Uterus (tissue), 2 donors: ENCODE measurements around the gene GALNT15.

Experiments used
- CTCF ChIP-seq, 4 experiments: fragments of 200-600 bp in 2 of 4; fragments of 450-650 bp in 2 of 4; sonication (generic) in 2 of 4; IDR thresholded peaks; one replicate each; pipeline ENCODE4 v1.5.1; 2016 to 2019; ENCODE audit warnings: antibody characterized with exemption in 4 of 4, mild to moderate bottlenecking in 2 of 4, moderate library complexity in 1 of 4
- POLR2A ChIP-seq, 2 donors: fragments of 450-650 bp; IDR thresholded peaks; one replicate each; pipeline ENCODE4 v1.6.1; 2016; ENCODE audit warnings: antibody characterized with exemption in 2 of 2, mild to moderate bottlenecking in 1 of 2, moderate library complexity in 1 of 2

- no peak for TF ChIP-seq CTCF (IDR thresholded peaks at IDR 0.05)
- no peak for TF ChIP-seq POLR2A (IDR thresholded peaks at IDR 0.05)
These were observed 14.7 kb downstream of the GALNT15 start for GRCh38 chr3:16189201-16189600.
